ENCODE results near the gene RNF39.
"Not testable (repeated sequence)": the region's sequence is repeated elsewhere in the genome, so short reads cannot be mapped to it uniquely, and the experiment has no call there.

DNA sequence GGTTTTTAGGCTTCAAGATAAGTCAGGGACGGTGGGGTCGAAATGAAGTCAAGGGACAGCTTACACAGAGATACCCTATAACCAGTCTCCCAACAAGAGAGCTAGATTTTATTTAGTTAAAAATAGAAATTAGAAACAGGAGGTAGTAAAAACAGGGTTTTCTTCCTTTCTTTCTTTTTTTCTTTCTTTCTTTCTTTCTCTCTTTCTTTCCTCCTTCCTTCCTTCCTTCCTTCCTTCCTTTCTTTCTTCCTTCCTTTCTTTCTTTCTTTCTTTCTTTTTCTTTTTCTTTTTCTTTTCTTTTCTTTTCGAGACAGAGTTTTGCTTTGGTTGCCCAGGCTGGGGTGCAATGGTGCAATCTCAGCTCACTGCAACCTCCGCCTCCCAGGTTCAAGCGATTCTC lies 43.1 kb upstream of the RNF39 start:
- not testable (repeated sequence) for TF ChIP-seq EZH2 (IDR thresholded peaks at IDR 0.05); POLR2AphosphoS5 (IDR thresholded peaks at IDR 0.05; ENCODE audit: borderline replicate concordance, low read depth, low read length); FOXP2 (optimal IDR thresholded peaks at IDR 0.05; ENCODE audit: control extremely low read depth, extremely low read length, insufficient read depth)

All from SK-N-MC (cell line).